Lower lobe of right lung (tissue), 2 donors: ENCODE data around the gene MTFR1L. TPM values are rescaled to one million over a fixed set of nuclear protein-coding genes. Genes with fewer than 3 reads are reported as not detected.

ENCODE experiments used
- ATAC-seq, 2 donors: fragments of 200-7000 bp; cut with Tn5 transposase; one replicate each; pipeline ENCODE4 v1.9.1; 2020 to 2022; ENCODE audit warnings: mild to moderate bottlenecking in 2 of 2, moderate library complexity in 2 of 2
- DNase-seq: peaks from one replicate; pipeline ENCODE4 v3.0.0-alpha.2; 2020
- H3K27ac ChIP-seq: fragments of 200-600 bp; one replicate; pipeline ENCODE4 v1.8.0; 2022
- H3K27me3 ChIP-seq: fragments of 200-600 bp; one replicate; pipeline ENCODE4 v1.8.0; 2022; ENCODE audit warnings: low read depth
- H3K36me3 ChIP-seq: fragments of 200-600 bp; one replicate; pipeline ENCODE4 v1.8.0; 2022; ENCODE audit warnings: mild to moderate bottlenecking
- H3K4me1 ChIP-seq: fragments of 200-600 bp; one replicate; pipeline ENCODE4 v1.8.0; 2022
- H3K4me3 ChIP-seq: fragments of 200-600 bp; one replicate; pipeline ENCODE4 v1.8.0; 2022; ENCODE audit warnings: mild to moderate bottlenecking
- H3K9me3 ChIP-seq: fragments of 200-600 bp; one replicate; pipeline ENCODE4 v1.8.0; 2022
- CTCF ChIP-seq: fragments of 200-600 bp; IDR thresholded peaks from one replicate; pipeline ENCODE4 v1.8.0; 2022; ENCODE audit warnings: antibody characterized with exemption, mild to moderate bottlenecking
- intact Hi-C: fragments of 100-400 bp; cut with DNase I; formaldehyde crosslinking; loops from one replicate; pipeline ENCODE4 v1.11.0; 2022
- long read RNA-seq: library from polyadenylated mRNA; unstranded; transcript quantifications from one replicate; pipeline ENCODE4 v2.0.0, GENCODE V29; 2021
- total RNA-seq: library from RNA; stranded (reverse); fragmentation: NEBNext Ultra II Directional; extraction: Animal tissue kit (Norgen Biotek cat#: 25700); gene quantifications from one replicate; pipeline ENCODE4 v1.2.1, GENCODE V29; 2021
- donor health status: DM: no; HTN: yes; CAD: no; lungs with severe emphysema.

MTFR1L gene
- total RNA-seq = 51.1 TPM
- long read RNA-seq, transcript MTFR1L-203 (7 exons, 2,004 nt) = major isoform, 46 of 99 reads
- long read RNA-seq, transcript MTFR1L-210 (7 exons, 1,873 nt) = minor isoform, 10 of 99 reads
- long read RNA-seq, partial matches to known transcripts = 18 of 99 reads
- long read RNA-seq, other reads (novel, unspliced or antisense) = 17 of 99 reads

GRCh38 chr1:25819491-25820246 lies at the start of gene MTFR1L:
MTFR1L (plus strand) TSS chr1:25819954; CDS start chr1:25823105, 3,151 bp downstream.
- H3K4me3 ChIP-seq = peak within 1 kb of the TSS; percentile 98
- peaks cover 29% of the 10 kb centered on the region for H3K4me1 ChIP-seq
- H3K9me3 ChIP-seq = no peaks in the 10 kb centered on the region
- intact Hi-C loops = no loop called here
- no peaks in the 10 kb centered on the region for H3K27me3 ChIP-seq
- DNase-seq (peak; percentile 95), ATAC-seq (peak; percentile 96 to 97)
- peak within 1 kb of the TSS; percentile 92 for H3K27ac ChIP-seq
- TF ChIP-seq CTCF = no peak
- H3K36me3 ChIP-seq = peaks cover 24% of the 10 kb centered on the region

- H3K36me3 ChIP-seq = peaks cover 15% of the 10 kb centered on the region
- DNase-seq (no peak), ATAC-seq (no peak)
- peaks cover 27% of the 10 kb centered on the region for H3K4me1 ChIP-seq
- H3K9me3 ChIP-seq = no peaks in the 10 kb centered on the region
- intact Hi-C loops = no loop called here
- H3K4me3 ChIP-seq = no peak overlapping the region
- no peak overlapping the region for H3K27ac ChIP-seq
- H3K27me3 ChIP-seq = no peaks in the 10 kb centered on the region
- no peak for TF ChIP-seq CTCF
Measured at GRCh38 chr1:25770541-25771220, 49.1 kb upstream of the MTFR1L start.

- H3K4me3 ChIP-seq = no peak overlapping the region
- H3K4me1 ChIP-seq = peaks cover 27% of the 10 kb centered on the region
- H3K27me3 ChIP-seq = no peaks in the 10 kb centered on the region
- TF ChIP-seq CTCF = no peak
- no peak overlapping the region for H3K27ac ChIP-seq
- intact Hi-C loops = no loop called here
- no peaks in the 10 kb centered on the region for H3K9me3 ChIP-seq
- no peak for ATAC-seq
- DNase-seq = peak; percentile 65
- H3K36me3 ChIP-seq = peaks cover 15% of the 10 kb centered on the region
Measured at GRCh38 chr1:25771221-25772114, 48.3 kb upstream of the MTFR1L start.

- Histone ChIP-seq H3K27ac (no peak overlapping the region), H3K4me1 (peaks cover 27% of the 10 kb centered on the region), H3K36me3 (peaks cover 11% of the 10 kb centered on the region), H3K4me3 (no peak overlapping the region), H3K9me3 (no peaks in the 10 kb centered on the region), H3K27me3 (no peaks in the 10 kb centered on the region)
- ATAC-seq (no peak), DNase-seq (no peak)
- TF ChIP-seq CTCF = no peak
- intact Hi-C loops = no loop called here
Measured at GRCh38 chr1:25772164-25772563, 47.6 kb upstream of the MTFR1L start.

GRCh38 chr1:25772692-25773245 lies 47.0 kb upstream of the MTFR1L start:
- no peaks in the 10 kb centered on the region for H3K27me3 ChIP-seq
- intact Hi-C loops = no loop called here
- peaks cover 27% of the 10 kb centered on the region for H3K4me1 ChIP-seq
- DNase-seq = no peak
- no peaks in the 10 kb centered on the region for H3K9me3 ChIP-seq
- H3K27ac ChIP-seq = no peak overlapping the region
- H3K4me3 ChIP-seq = no peak overlapping the region
- no peak for ATAC-seq
- no peak for TF ChIP-seq CTCF
- peaks cover 11% of the 10 kb centered on the region for H3K36me3 ChIP-seq
